GM10248 (cell line): Measurements from ENCODE around the gene EMC8.
A peak's percentile ranks its signal among the peaks of the same experiment; 100 is the strongest.

ENCODE experiments used
- CTCF ChIA-PET: fragments of 300-600 bp; sonication (Branson Sonifier 250); formaldehyde crosslinking; extraction: SDS; loops from one replicate; lab custom pipeline; 2021; ENCODE audit warnings: antibody characterized with exemption; lab: Yijun Ruan, JAX
- POLR2A ChIA-PET: fragments of 350-650 bp; sonication (Branson Sonifier 250); formaldehyde crosslinking; extraction: SDS; loops from one replicate; lab custom pipeline; 2020; ENCODE audit warnings: antibody characterized with exemption; lab: Yijun Ruan, JAX
- DNase-seq: peaks from one replicate; pipeline ENCODE4 v3.0.0; 2012; ENCODE audit errors: extremely low spot score
- CTCF ChIP-seq: IDR thresholded peaks from 2 replicates; pipeline ENCODE4 v1.5.1; 2012; ENCODE audit warnings: mild to moderate bottlenecking, low read depth; ENCODE audit errors: extremely low read depth, missing control alignments, control extremely low read depth

The EMC8 gene

DNA sequence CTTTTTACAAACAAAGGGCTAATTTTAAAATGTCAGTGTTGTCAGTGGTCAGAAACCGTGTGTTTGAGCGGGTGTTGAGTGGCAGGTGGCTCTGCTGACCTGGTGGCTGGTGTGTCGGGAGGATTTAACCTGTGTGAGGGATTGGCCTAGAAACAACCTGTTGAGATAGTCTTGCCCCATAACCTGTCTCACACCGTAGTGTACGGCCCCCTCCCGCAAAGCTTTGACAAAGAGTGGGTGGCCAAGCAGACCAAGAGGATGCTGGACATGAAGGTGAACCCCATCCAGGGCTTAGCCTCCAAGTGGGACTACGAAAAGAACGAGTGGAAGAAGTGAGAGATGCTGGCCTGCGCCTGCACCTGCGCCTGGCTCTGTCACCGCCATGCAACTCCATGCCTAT lies 7.2 kb upstream of the EMC8 start:
- ChIA-PET POLR2A (interaction anchor here (0.9 kb wide), 1 partner anchor 76 kb away, joined by 5 read pairs; no protein-coding TSS in a partner anchor), CTCF (no interaction called here)
- DNase-seq = no peak
- TF ChIP-seq CTCF = no peak

DNA sequence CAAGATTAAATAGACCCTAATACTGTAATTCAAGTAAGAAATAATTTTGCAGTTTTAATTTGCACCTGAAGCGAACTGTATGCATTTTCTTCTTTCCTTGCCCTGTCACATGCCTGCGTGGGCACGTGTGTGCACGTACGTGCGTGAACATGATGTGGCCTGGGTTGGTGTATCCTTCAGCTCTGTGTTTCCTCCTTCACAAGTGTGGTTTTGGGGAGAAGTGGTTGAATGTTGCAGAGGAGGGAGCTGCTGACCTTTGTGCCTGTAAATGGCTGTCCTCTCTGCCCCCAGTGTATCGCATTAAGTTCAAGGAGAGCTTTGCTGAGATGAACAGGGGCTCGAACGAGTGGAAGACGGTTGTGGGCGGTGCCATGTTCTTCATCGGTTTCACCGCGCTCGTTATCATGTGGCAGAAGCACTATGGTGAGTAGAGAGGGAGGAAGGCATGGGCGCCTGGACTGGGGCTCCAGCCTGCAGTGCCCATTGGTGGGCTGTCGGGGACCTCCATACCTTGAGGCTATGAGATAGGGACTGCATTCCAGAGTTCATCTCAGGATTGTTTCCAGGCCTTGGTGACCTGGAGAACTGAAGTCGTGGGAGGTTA lies 6.2 kb upstream of the EMC8 start:
- no peak for TF ChIP-seq CTCF
- ChIA-PET CTCF (interaction anchor here (1.6 to 1.7 kb wide), 2 partner anchors 14 to 16 kb away, joined by 7 to 9 read pairs; no protein-coding TSS in a partner anchor), POLR2A (interaction anchor here (0.9 kb wide), 1 partner anchor 77 kb away, joined by 5 read pairs; no protein-coding TSS in a partner anchor)
- DNase-seq = no peak

- no peak for TF ChIP-seq CTCF
- CTCF ChIA-PET = interaction anchor here (0.9 to 4.3 kb wide), 6 partner anchors 15 to 717 kb away, joined by 3 to 58 read pairs (median 4); no protein-coding TSS in a partner anchor
- POLR2A ChIA-PET = no interaction called here
- DNase-seq = no peak
These were observed 4.2 kb upstream of the EMC8 start for GRCh38 chr16:85803570-85803969.

DNA sequence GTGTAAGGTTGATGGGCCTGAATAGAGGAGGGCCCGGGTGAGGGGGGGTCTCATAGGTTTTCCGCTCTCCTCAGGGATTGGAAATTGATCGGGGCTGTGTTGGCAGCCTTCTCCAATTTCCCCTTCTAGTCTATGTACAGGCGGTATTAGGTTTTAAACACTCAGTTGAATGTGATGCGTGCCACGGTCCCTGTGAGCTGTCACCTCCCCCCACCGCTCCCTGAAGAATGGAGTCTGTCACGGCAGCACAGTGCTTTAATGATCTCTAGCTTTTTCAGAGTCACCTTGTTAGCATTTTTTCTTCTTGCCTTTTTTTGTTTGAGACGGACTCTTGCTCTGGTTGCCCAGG lies 951 bp upstream of the EMC8 start:
- no peak for TF ChIP-seq CTCF
- POLR2A ChIA-PET = no interaction called here
- CTCF ChIA-PET = interaction anchor here (4.3 kb wide), 1 partner anchor 19 kb away, joined by 58 read pairs; no protein-coding TSS in a partner anchor
- no peak for DNase-seq

DNA sequence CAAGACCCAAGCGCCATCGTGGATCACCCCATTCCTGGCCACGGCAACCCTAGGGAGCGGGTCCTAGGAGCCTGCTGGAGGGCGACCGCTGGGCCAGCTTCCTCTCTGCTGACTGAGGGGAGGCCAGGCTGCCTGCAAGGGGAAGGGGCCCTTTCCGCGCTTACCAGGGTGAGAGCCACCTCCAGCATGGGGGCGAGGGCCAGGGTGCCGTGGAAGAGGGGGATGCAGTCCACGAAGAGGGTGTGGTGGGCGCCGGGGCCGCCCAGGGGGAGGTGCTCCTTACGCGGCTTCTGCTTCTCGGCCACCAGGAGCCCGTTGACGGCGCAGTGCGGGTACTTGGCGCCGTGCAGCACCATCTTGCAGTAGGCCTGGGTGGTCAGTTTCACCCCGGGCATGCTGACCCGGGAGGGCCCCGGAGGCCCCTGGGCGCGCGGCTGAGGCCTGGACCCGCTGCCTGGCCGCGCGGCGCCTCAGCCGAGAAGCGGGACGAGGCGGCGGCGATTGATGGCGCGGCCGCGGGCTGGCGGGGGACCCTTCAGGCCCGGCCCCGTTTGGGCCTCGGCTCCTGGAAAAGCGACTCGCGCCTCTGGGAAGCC lies 345 bp downstream of the EMC8 start:
- DNase-seq = peak; percentile 64
- CTCF ChIA-PET = interaction anchor here (1.8 to 2.1 kb wide), 2 partner anchors 11 to 39 kb away, joined by 6 to 8 read pairs; no protein-coding TSS in a partner anchor

DNA sequence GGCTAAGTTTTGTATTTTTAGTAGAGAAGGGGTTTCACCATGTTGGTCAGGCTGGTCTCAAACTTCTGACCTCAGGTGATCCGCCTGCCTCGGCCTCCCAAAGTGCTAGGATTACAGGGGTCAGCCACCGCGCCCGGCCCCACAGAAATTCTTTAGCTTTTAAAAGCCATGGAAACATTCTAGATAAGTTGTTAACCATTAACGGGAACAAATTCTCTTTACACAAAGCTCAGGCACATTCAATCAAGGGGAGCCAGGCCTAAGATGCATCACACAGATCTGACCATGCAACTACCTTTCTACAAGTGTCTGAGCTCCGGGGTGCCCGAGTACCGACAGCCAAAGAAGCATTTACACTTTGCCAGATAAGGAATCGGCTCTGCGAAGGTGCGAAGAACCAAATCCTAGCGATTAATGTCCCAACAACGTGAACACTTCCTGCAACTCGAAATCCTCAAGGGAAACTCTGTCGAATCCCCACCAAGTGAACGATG lies 1.0 kb downstream of the EMC8 start:
- CTCF ChIA-PET = interaction anchor here (1.8 to 2.1 kb wide), 2 partner anchors 10 to 38 kb away, joined by 6 to 8 read pairs; no protein-coding TSS in a partner anchor
- TF ChIP-seq CTCF = no peak
- DNase-seq = no peak
- POLR2A ChIA-PET = no interaction called here

More for the DNA sequence above, 345 bp downstream of the EMC8 start:
- POLR2A ChIA-PET = no interaction called here
- TF ChIP-seq CTCF = no peak
